BLaER1 (cell line): ENCODE results near the gene GATB.

Experiments used
- H3K27ac ChIP-seq: shearing (Covaris generic); formaldehyde crosslinking; 2 replicates; pipeline ENCODE4 v1.8.1; 2022
- H3K27me3 ChIP-seq: shearing (Covaris generic); formaldehyde crosslinking; 2 replicates; pipeline ENCODE4 v1.8.1; 2022
- H3K36me3 ChIP-seq: shearing (Covaris generic); formaldehyde crosslinking; 2 replicates; pipeline ENCODE4 v1.8.1; 2022
- H3K4me1 ChIP-seq: shearing (Covaris generic); formaldehyde crosslinking; 2 replicates; pipeline ENCODE4 v1.8.1; 2022
- H3K4me2 ChIP-seq: shearing (Covaris generic); formaldehyde crosslinking; 2 replicates; pipeline ENCODE4 v1.8.1; 2022
- H3K4me3 ChIP-seq: shearing (Covaris generic); formaldehyde crosslinking; 2 replicates; pipeline ENCODE4 v1.8.1; 2022
- H3K9ac ChIP-seq: shearing (Covaris generic); formaldehyde crosslinking; 2 replicates; pipeline ENCODE4 v1.8.1; 2022
- H3K9me3 ChIP-seq: shearing (Covaris generic); formaldehyde crosslinking; 2 replicates; pipeline ENCODE4 v1.8.1; 2022
- H4K20me1 ChIP-seq: shearing (Covaris generic); formaldehyde crosslinking; 2 replicates; pipeline ENCODE4 v1.8.1; 2022
- Cebpa-rat ChIP-seq: shearing (Covaris generic); IDR thresholded peaks from 2 replicates; pipeline ENCODE4 v1.8.1; 2022

Gene GATB

GRCh38 chr4:151643564-151643963, 117.2 kb downstream of the GATB start:
- Histone ChIP-seq H3K9ac (no peak overlapping the region), H3K27ac (no peak overlapping the region), H4K20me1 (no peaks in the 10 kb centered on the region), H3K36me3 (no peaks in the 10 kb centered on the region), H3K27me3 (no peaks in the 10 kb centered on the region), H3K4me1 (no peaks in the 10 kb centered on the region), H3K4me2 (no peak overlapping the region), H3K9me3 (no peaks in the 10 kb centered on the region), H3K4me3 (no peak overlapping the region)
- TF ChIP-seq Cebpa-rat = no peak

DNA sequence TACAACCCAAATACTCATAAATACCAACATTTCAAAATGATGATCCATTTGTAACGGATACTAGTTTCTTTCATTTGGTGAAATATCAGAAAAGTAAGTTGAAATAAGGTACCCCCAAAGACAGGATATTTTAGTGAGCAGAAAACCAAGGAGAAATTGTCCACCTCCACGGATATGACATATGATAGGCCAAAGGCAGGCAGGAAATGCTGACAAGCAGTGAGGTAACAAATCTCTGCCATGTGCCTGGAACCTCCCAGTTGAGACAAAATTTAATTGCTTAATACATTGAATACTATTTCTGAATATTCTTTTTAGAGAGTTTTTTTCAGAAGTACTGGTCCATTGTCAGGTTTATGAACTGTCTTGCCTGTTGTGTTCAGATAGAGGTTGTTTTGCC, 118.8 kb downstream of the GATB start:
- no peaks in the 10 kb centered on the region for H3K4me1 ChIP-seq
- H3K4me3 ChIP-seq = no peak overlapping the region
- no peaks in the 10 kb centered on the region for H3K27me3 ChIP-seq
- no peaks in the 10 kb centered on the region for H3K9me3 ChIP-seq
- no peak overlapping the region for H3K9ac ChIP-seq
- H3K4me2 ChIP-seq = no peak overlapping the region
- no peak for TF ChIP-seq Cebpa-rat
- H3K27ac ChIP-seq = no peak overlapping the region
- H4K20me1 ChIP-seq = no peaks in the 10 kb centered on the region
- H3K36me3 ChIP-seq = no peaks in the 10 kb centered on the region

- H3K4me3 ChIP-seq = no peak overlapping the region
- H4K20me1 ChIP-seq = no peaks in the 10 kb centered on the region
- no peaks in the 10 kb centered on the region for H3K9me3 ChIP-seq
- no peaks in the 10 kb centered on the region for H3K27me3 ChIP-seq
- H3K36me3 ChIP-seq = no peaks in the 10 kb centered on the region
- no peak overlapping the region for H3K27ac ChIP-seq
- H3K9ac ChIP-seq = no peak overlapping the region
- no peak overlapping the region for H3K4me2 ChIP-seq
- H3K4me1 ChIP-seq = no peaks in the 10 kb centered on the region
- no peak for TF ChIP-seq Cebpa-rat
These were observed 119.6 kb downstream of the GATB start for GRCh38 chr4:151641167-151641566.

DNA sequence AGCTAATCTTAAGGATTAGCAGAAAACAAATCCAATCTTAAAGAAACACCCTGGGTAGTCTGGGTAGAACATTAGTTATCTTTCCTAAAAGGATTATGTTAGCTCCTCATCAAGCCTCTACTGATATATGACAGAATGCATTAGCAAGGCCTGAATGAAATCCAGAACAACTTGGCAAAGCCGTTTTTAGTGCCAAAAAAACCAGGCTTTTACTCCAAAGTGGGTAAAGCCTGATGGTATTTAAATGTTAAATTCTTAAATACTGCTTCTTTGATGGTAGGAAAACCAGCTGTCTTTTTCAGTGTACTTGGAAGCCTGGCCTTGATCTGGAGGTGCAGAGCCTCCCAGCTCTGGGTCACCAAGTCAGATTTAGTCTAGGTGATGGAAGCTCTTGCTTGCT, 120.4 kb downstream of the GATB start:
- Histone ChIP-seq H3K9me3 (no peaks in the 10 kb centered on the region), H3K27me3 (no peaks in the 10 kb centered on the region), H3K27ac (no peak overlapping the region)

GRCh38 chr4:151638295-151638858, 122.4 kb downstream of the GATB start:
- Histone ChIP-seq H4K20me1 (no peaks in the 10 kb centered on the region), H3K4me3 (no peak overlapping the region), H3K9ac (no peak overlapping the region), H3K4me2 (no peak overlapping the region), H3K27me3 (no peaks in the 10 kb centered on the region), H3K36me3 (no peaks in the 10 kb centered on the region), H3K27ac (no peak overlapping the region), H3K9me3 (no peaks in the 10 kb centered on the region), H3K4me1 (no peaks in the 10 kb centered on the region)
- TF ChIP-seq Cebpa-rat = no peak

More for the DNA sequence above, 120.4 kb downstream of the GATB start:
- no peak overlapping the region for H3K4me3 ChIP-seq
- TF ChIP-seq Cebpa-rat = no peak
- H3K36me3 ChIP-seq = no peaks in the 10 kb centered on the region
- no peaks in the 10 kb centered on the region for H3K4me1 ChIP-seq
- no peak overlapping the region for H3K9ac ChIP-seq
- no peak overlapping the region for H3K4me2 ChIP-seq
- no peaks in the 10 kb centered on the region for H4K20me1 ChIP-seq

DNA sequence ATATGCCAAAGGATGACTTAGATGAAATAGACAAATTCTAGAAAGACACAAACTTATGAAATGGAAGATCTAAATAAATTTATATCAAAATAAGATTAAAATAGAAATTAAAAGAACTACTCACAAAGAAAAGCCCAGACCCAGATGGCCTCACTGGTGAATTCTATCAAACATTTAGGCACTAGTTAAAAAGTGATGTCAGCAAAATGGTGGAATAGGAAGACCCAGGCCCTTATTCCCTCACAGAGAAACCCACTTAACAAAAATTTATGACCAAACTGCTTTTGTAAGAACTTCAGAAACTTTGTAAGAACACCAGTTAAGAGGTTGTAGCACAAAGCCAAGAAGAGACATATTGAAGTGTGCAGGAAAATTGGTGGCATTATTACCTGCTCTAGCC, 129.5 kb downstream of the GATB start:
- Histone ChIP-seq H3K4me1 (no peaks in the 10 kb centered on the region), H3K27ac (no peak overlapping the region), H3K9me3 (no peaks in the 10 kb centered on the region), H3K4me2 (no peak overlapping the region), H3K9ac (no peak overlapping the region), H3K36me3 (no peaks in the 10 kb centered on the region), H3K4me3 (no peak overlapping the region), H3K27me3 (no peaks in the 10 kb centered on the region), H4K20me1 (no peaks in the 10 kb centered on the region)
- no peak for TF ChIP-seq Cebpa-rat

GRCh38 chr4:151629097-151629783, 131.6 kb downstream of the GATB start:
- Histone ChIP-seq H3K9me3 (no peaks in the 10 kb centered on the region), H3K27ac (no peak overlapping the region), H3K9ac (no peak overlapping the region), H3K4me3 (no peak overlapping the region), H3K4me2 (no peak overlapping the region), H4K20me1 (no peaks in the 10 kb centered on the region), H3K4me1 (no peaks in the 10 kb centered on the region), H3K36me3 (no peaks in the 10 kb centered on the region), H3K27me3 (no peaks in the 10 kb centered on the region)
- no peak for TF ChIP-seq Cebpa-rat

GRCh38 chr4:151628001-151628608, 132.7 kb downstream of the GATB start:
- Histone ChIP-seq H3K4me3 (no peak overlapping the region), H3K9me3 (no peaks in the 10 kb centered on the region), H3K27ac (no peak overlapping the region), H4K20me1 (no peaks in the 10 kb centered on the region), H3K9ac (no peak overlapping the region), H3K4me1 (no peaks in the 10 kb centered on the region), H3K4me2 (no peak overlapping the region), H3K27me3 (no peaks in the 10 kb centered on the region), H3K36me3 (no peaks in the 10 kb centered on the region)
- TF ChIP-seq Cebpa-rat = no peak

GRCh38 chr4:151627491-151627890, 133.3 kb downstream of the GATB start:
- Histone ChIP-seq H3K27me3 (no peaks in the 10 kb centered on the region), H3K36me3 (no peaks in the 10 kb centered on the region), H3K27ac (no peak overlapping the region), H3K9me3 (no peaks in the 10 kb centered on the region), H3K9ac (no peak overlapping the region), H3K4me3 (no peak overlapping the region), H4K20me1 (no peaks in the 10 kb centered on the region), H3K4me2 (no peak overlapping the region), H3K4me1 (no peaks in the 10 kb centered on the region)
- TF ChIP-seq Cebpa-rat = no peak

DNA sequence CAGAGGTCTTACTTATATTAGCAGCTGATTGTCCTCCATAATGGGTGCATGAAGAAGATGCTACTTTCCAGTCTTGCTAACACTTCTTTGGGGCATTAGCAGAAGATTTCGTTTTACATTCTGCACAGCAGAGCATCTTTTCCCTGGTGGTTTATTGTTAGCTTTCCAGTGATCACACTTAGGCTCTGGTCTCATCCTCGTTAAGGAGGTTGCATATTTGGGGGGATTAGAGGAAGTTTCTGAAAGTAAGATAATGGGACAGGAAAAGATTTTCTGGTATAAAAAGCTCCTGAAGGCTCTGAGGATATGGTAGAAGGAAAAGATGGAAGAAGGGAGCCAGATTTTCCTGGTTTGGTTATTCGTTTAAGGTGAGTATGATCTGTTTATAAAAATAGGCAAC, 134.1 kb downstream of the GATB start:
- Histone ChIP-seq H3K4me2 (no peak overlapping the region), H3K27ac (no peak overlapping the region), H3K9me3 (no peaks in the 10 kb centered on the region), H3K27me3 (no peaks in the 10 kb centered on the region), H4K20me1 (no peaks in the 10 kb centered on the region), H3K9ac (no peak overlapping the region), H3K36me3 (no peaks in the 10 kb centered on the region), H3K4me3 (no peak overlapping the region), H3K4me1 (no peaks in the 10 kb centered on the region)
- TF ChIP-seq Cebpa-rat = no peak
